Spleen (tissue), 7 donors: ENCODE measurements around the gene MAN1A2.

ENCODE experiments used
- POLR2AphosphoS5 ChIP-seq, 3 donors: sonication (generic); formaldehyde crosslinking; IDR thresholded peaks; one replicate each; pipeline ENCODE4 v1.5.1; 2017; ENCODE audit warnings: antibody characterized with exemption in 3 of 3
- TF ChIP-seq, protein P1 (sequence below), 11 experiments: fragments of 200-600 bp in 7 of 11; fragments of 450-650 bp in 4 of 11; sonication (generic) in 4 of 11; IDR thresholded peaks in 8 of 11; conservative IDR thresholded peaks in 3 of 11; 1 replicate in 7 of 11; 2 replicates in 4 of 11; pipeline versions ENCODE4 v1.4.0 to v1.8.0; 2016 to 2021; ENCODE audit warnings: antibody characterized with exemption in 11 of 11, inconsistent platforms in 4 of 11, mild to moderate bottlenecking in 1 of 11
- donor health status: DM: no; HTN: no; CAD: no; lungs with moderate emphysema.
- donor health status: DM: no; HTN: no; CAD: no.
- donor health status: DM: no; HTN: no; CAD: no.

DNA sequence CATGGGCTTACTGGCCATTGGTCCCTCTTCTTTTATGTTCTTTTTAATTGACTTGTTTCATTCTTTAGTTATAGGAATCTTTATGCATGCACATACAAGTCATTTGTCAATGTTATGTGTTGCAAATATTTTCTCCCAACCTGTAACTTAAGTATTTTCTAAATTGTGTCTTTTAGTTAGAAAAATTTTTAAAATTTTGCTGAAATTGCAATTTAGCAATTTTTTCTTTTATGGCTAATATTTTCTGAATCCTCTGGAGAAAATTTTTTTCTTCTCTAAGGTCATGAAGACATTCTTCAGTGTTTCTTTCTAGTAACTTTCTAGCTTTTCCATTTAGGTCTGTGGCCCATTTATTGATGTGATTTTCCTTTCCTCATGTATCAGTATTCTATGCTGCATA, 189.7 kb downstream of the MAN1A2 start:
- TF ChIP-seq, protein P1, sequence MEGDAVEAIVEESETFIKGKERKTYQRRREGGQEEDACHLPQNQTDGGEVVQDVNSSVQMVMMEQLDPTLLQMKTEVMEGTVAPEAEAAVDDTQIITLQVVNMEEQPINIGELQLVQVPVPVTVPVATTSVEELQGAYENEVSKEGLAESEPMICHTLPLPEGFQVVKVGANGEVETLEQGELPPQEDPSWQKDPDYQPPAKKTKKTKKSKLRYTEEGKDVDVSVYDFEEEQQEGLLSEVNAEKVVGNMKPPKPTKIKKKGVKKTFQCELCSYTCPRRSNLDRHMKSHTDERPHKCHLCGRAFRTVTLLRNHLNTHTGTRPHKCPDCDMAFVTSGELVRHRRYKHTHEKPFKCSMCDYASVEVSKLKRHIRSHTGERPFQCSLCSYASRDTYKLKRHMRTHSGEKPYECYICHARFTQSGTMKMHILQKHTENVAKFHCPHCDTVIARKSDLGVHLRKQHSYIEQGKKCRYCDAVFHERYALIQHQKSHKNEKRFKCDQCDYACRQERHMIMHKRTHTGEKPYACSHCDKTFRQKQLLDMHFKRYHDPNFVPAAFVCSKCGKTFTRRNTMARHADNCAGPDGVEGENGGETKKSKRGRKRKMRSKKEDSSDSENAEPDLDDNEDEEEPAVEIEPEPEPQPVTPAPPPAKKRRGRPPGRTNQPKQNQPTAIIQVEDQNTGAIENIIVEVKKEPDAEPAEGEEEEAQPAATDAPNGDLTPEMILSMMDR (IDR thresholded peaks at IDR 0.05 in 8 of 11, conservative IDR thresholded peaks at IDR 0.05 in 3 of 11) = no peak
- no peak for TF ChIP-seq POLR2AphosphoS5 (IDR thresholded peaks at IDR 0.05)
